HG03280 (cell line): ENCODE data around the gene CDC14A.

Experiments
- ATAC-seq: cut with Tn5 transposase; IDR thresholded peaks from one replicate; pipeline ENCODE4 v1.9.1; 2021; ENCODE audit warnings: mild to moderate bottlenecking, moderate library complexity; ENCODE audit not compliant: unreplicated experiment

Gene CDC14A

DNA sequence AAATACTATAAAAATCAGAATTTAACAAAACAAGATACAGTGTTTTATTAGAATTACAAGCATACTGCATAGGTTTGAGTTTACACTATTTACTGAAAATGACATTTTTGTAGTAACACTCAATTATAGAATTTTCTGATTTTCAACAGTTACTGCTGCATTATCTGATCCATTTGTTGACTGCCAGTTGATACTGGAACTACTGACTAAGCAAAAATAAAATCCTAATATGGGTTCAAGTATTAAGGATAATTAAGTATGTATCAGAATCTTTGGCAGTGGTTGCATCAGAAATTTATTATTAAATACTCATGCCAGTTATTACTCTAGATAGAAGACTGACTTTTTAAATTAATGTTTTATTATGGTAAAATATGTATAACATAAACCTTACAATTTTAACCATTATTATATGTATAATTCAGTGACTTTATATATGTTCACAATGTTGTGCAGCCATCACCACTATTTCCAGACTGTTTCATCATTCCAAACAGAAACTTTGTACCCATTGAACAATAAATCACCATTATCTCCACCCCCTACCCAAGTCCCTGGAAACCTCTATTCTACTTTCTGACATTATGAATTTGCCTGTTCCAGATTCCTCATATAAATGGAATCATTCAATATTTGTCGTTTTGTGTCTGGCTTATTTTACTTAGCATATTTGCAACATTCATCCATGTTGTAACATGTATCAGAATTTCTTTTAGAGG is 127.5 kb downstream of the CDC14A start:
- ATAC-seq: no peak

DNA sequence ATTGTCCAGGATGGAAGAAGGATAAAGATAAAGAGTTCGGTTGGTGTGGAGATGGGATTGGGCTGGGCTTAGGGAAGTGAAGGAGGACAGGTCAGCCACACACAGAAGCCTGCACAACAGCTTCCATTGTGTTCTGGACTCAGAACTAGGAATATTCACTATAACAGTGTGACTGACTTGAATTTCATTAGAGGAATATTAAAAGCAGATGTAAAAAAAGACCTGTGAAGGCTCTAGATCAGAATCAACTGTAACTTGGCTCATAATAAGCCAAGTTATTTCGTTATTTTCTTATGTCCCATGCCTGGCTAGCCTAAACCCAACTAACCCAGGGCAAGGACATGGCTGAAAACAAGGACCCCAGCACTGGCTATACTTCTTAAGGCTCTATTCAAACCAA is 129.0 kb downstream of the CDC14A start:
- ATAC-seq: no peak

DNA sequence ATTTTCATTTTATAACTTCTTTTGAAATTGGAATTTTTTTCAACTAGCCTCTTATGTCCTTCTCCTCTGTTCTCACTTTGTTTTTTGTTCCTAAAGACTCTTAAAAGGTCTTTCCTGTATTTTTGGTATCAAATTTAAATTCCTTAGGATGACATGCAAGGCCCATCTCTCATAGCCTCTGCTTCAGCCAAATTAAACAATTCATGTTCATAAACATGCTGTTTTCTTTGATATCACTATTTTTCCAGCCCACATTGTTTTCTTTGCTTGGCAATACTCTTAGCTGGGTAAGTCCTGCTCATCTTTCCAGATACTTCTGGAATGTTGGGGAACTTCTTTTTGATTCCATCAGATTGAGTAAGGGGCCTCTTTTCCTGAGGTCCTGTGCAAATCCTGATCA is 129.9 kb downstream of the CDC14A start:
- ATAC-seq: no peak

DNA sequence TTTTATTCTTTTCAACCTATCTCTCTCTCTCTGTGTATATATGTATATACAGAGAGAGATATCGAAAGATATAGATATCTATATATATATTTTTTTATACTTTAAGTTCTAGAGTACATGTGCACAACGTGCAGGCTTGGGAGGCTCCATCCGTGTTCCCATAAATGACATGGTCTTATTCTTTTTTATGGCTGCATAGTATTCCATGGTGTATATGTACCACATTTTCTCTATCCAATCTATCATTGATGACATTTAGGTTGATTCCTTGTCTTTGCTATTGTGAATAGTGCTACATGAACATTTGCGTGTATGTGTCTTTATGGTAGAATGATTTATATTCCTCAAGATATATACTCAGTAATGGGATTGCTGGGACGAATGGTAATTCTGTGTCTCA is 130.4 kb downstream of the CDC14A start:
- no peak for ATAC-seq

DNA sequence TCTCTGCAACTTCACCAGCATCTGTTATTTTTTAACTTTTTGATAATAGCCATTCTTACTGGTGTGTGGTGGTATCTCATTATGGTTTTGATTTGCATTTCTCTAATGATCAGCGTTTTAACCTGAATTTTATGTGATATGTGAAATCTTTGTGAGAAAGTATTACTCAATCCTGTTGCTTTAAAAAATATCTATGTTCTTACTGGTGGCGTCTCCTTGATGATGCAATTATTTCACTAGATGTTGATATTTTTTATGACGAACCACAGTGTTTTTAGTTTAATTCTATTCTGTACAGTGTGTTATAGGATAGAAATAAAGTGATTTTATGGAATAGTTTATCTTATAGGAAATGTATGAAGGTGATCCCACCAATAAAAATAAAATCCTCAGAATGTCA is 130.9 kb downstream of the CDC14A start:
- ATAC-seq: no peak

DNA sequence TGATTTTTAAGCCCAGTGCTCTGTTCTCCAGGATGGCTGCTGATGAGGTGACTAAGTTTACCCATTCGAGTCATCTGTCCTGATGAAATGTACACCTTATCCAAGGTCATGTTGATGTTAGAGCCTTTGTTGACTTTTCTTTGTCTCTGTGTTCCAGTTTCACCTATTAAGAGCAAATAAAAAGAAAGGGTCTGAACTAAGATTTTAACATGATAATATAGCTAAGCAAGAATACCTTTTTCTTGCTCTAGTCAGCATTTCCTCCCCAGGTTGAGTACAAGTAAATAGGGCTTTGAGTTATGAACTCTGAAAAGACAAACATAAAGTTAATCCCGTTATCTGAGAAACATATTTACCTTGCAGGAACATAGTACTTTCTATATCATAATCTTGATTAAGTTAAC is 133.6 kb downstream of the CDC14A start:
- ATAC-seq: no peak

DNA sequence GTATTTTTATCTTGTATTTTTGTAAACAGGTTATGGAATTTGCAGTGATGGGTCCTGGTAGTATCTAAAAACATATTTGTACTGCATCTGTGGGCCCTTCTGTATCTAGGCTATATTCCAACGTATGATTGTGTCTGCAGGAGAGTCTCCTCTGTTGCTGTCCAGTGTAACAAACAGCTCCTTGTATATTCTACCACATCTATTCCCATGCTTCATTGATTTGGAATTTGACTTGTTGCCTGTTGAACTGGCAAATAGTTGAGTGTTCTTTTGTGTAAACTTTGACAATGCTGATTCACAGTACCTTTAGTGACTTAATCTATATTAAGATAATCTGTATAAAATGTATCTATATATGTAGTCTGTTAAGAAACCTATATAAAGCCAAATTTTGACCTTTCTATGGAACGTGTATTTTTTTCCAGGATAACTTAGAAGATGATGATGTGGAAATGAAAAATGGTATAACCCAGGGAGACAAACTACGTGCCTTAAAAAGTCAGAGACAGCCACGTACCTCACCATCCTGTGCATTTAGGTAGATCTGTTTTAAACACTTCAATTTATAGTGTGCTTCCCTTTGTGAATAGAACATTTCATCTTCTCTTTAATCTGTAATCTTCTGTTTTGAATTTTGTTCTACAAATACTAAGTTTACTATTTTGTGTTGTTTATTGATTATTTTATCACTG is 142.2 kb downstream of the CDC14A start:
- ATAC-seq: no peak

DNA sequence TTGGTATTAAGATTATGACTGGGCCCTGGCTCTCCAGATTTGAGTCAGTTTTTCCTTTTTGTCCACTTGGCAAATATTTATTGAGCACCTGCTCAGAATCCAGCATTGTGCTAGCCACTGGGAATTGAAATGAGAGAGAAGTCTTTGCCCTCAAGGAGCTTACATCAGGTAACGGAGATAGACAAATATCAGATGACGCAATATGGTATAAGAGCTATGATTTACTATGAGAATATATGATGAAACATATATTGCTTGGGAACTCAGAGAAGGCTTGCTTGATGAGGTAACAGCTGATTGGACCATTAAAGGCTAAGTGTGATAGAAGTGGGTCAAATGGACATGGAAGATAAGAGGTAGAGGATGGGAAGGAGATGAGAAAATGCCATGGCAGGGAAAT is 144.6 kb downstream of the CDC14A start:
- no peak for ATAC-seq

DNA sequence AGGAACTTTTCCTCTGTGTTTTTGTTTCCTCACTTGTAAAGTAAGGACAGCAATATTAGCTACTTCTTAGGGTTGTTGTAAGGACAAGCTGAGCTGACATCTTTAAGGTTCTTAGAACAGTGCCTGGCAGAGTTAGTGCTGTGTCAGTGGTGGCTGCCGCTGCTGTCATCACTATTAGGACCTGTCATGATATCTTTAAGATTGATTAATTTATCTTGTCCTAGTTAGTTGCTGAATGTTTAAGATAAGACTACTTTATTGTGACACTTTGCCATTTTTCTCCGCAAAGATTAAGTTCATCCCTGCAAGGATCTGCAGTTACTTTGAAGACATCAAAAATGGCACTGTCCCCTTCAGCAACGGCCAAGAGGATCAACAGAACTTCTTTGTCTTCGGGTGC is 145.5 kb downstream of the CDC14A start:
- ATAC-seq: no peak

DNA sequence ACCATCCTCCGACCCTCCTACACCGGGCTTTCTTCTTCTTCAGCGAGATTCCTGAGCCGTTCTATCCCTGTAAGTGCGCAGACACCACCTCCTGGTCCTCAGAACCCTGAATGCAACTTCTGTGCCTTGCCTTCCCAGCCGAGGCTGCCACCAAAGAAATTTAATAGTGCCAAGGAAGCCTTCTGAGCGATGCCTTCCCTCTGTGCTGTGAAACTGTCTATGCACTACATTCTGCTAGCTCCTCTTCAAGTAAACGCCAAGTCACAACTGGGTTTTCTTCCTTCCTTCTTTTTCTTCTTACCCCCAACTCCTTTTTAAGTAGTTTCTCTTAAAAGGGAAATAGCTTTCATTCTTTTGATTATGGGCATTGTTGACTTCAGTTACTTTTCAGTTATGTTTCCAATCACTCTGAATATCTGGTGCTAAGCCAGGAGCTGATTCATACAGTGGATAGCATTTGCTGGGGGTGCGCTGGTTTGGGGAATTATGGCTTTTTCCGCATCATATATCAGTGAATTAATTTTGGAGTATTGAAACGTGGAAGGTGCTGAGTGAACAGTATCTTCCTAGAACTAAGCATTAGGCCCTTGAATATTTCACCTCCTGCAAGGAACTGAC is 147.0 kb downstream of the CDC14A start:
- ATAC-seq: no peak

DNA sequence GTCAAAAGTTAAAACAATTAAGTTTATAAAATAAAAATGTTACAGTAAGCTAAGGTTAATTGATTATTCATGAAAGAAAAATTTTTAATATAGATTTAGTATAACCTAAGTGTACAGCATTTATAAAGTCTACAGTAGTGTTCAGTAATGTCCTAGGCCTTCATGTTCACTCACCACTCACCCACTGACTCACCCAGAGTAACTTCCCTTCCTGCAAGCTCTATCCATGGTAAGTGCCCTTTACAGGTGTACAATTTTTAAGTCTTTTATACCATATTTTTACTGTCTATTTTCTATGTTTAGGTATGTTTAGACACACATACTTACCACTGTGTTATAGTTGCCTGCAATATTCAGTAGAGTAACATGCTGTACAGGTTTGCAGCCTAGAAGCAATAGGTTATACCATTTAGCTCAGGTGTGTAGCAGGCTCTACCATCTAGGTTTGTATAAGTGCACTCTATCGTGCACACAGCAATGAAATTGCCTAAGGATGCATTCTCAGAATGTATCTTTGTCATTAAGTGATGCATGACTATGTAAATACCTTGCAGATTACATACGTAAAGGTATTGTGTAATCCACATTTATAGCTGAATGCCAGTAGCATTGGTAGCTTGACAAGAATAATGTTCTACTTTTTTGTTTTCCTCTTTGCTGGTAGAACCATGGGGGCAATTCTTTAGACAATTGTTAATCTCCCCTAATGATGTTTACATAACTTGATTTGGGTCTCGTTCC is 149.9 kb downstream of the CDC14A start:
- no peak for ATAC-seq

DNA sequence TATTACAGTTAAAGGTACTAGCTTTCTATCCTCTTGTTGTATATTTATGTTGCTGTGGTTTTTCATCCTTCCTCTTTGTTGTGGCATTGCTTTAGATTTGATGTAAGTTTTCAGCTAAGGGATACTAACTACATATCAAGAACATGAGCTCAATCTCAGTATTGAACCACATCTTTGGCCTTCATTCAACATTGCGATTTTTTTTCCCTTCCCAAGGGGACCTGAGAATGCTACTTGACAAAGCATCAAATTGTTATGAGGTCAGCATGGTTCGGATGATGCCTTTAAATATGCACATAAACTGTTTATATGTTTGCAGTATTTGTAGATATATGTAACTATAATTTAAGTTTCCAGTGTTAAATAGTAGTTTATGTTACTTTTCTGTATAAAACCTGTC is 153.9 kb downstream of the CDC14A start:
- no peak for ATAC-seq

DNA sequence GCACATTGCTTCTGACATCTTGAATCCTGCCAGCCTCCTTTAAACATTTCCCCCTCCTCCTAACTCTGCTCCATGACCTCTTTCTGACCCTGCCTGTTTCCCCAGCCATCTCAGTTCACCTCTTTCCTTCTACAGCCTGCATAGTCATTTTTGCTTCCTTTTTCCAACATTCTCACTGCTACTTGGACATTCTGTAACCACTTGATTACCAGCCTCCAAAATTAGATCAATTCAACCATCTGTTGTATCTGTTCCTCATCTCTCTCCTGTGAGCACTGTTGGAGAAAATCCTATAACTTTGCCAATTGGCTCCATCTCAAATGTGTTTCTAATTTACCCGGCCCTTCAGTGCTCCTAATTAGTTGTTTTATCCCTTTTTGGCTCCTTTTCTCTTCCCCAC is 158.1 kb downstream of the CDC14A start:
- no peak for ATAC-seq

DNA sequence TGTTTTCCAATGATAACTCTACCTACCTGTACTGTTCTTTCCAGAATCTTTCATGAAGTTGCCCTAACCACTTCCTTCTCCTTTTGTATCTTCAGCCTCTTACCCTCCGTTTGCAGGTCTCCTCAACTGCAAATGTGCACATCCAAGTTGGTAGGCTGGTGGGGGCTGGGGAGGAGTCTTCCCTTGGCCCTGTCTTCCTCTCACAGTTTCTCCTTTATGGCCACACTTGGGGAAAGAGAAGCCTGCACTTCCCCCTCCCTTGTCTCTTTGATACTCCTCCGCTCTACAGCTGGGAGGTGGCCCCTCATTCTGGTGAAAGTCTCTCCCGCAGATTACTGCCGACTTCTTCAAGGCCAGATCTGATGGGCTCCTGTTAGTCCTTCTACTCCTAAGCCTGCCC is 158.8 kb downstream of the CDC14A start:
- no peak for ATAC-seq

DNA sequence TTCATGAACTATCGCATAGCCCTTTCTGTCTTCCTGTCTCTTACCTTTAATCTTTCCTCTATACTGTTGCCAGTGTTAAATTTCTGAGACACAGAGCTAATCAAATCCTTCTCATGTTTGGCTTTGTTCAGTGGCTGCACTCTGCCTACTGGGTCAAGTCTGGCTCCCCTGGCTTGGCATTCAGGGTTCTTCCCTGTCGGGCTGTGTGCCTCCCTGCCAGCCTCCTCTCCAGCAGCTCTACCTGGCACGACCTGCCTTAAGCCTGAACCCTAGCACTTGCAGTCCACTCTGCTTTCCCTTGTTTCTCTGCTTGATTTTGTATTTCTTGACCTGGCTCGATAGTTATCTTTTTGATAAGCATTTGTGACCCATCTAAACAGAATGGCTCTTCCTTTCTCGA is 159.5 kb downstream of the CDC14A start:
- no peak for ATAC-seq

DNA sequence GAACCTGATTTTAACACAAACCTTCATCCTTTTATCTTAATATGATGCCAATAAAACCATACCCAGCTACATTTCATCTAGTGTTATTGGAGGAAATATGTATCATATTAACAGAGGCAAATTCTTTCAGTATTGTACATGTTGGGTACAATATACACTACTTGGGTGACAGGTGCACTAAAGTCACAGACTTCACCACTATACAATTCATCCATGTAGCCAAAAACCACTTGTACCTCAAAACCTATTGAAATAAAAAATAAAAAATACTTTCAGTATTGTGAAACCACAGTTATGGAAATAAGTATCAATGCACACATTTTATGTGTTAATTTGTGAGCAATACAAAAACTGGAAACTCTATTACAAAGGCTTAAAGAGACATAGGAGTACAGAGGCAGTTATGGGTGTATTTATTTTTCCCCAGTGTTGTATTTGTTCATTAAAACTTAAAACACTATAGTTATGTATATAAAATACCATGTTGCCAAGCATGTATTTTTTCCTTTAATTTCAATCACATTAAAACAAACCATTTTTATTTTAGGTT is 160.6 kb downstream of the CDC14A start:
- ATAC-seq: no peak

DNA sequence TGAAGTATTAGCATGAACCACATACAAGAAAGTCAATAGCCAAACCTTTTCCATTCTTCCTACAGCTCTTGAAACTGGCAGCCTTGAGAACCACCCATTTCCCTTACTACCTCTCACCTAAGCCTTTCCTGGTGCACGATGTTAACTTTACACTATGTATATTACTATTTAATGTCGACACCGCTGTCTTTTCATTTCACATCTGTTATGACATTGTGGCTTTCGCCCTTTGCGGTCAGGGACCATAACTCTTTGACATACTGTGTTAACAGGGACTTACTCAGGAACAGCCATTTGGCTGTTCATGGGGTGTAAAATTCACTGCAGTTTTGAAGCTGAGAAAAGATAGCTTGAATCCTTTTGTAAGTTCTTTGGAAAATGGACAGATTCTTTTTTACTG is 164.6 kb downstream of the CDC14A start:
- ATAC-seq: no peak

DNA sequence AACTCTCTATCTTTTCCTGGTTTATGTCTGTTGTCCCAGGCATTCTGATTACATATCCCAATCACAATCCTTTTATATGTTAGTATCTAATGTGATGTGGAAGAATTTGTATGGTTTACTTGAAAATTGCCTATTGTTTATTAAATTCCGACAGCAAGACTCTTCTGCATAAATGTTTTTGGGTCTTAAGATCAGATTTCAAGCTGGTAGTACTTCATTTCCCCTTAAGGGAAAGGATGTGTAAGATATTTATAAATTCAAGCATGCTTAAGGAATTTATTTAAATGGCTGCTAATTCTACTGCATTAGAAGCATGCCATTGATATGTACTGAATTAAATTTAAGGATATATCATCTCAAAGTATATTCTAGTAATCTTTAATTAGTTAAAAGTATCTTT is 165.2 kb downstream of the CDC14A start:
- ATAC-seq: no peak

DNA sequence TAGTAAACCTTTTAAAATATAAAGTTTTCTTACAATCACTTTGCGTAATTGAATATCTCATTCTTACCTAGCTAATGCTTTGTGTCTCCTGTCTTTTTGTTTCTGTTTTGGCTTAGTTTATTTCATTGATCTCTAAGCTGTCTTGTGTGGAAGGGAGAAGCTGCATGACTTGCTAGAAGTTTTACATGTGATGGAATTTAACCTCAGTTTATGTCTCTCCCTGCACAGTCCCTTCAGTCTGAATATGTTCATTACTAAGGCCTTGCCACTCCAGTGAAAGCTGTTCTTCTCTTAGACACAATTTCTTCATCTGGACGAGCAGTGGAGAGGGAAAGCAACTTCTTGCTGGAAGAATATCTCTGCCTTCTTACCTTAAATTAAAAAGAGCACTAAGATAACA is 165.7 kb downstream of the CDC14A start:
- no peak for ATAC-seq

DNA sequence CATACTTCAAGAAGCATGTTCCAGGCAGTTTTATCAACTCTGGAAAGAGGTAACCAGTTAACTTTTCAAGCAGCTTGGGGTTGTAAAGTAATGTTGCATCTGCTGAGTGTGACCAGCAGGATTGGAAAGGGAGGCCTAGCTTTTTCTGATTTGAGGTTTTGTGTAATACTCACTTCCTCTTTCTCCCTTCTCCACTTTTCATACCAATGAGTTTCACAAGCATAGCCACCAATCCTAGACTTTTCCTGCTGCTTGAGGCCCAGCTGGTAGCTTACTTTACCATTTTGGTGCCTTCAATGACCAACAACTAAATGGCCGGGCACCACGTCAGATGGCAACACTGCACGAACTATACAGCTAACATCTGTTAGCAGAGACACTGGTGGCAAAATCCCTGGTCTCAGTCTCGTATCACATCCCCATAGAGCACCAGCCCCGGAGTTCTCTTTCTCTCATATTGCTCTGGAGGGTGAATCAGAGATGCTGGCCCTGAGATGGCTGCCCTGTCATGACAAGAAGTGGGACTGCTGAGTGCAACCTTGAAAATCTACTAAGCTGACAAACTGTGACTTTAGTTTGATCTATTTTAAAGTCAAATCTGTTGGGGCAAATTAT is 170.8 kb downstream of the CDC14A start:
- ATAC-seq: peak; percentile 92

DNA sequence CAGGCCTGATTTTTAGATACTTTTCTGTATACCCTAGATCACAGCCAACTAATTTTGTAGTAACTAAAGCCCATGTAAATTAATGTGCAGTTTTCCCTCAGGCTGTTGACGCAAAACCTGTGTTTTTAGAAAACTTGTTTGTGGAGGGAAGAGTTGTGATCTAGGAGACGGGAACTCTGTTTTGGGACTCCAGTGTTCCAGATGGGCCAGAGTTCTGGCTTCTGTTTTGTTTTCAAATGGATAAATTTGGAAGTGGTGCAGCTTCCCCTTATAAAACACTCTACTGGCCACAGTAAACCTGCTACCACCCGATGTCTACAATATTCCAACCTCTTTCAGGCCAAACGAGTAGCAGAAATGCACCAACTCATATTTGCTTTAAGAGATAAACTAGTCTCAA is 172.0 kb downstream of the CDC14A start:
- no peak for ATAC-seq
